GM12878 (cell line): ENCODE results near the gene LNPK.

Experiments
- BRCA1 ChIP-seq: IDR thresholded peaks from 2 replicates; pipeline ENCODE4 v1.6.1; 2011; ENCODE audit warnings: low read depth, low read length, improper control_type of control experiment
- ETV6 ChIP-seq, 2 experiments: fragments of 450-650 bp in 1 of 2; IDR thresholded peaks in 1 of 2; conservative IDR thresholded peaks in 1 of 2; 2 replicates each; pipeline ENCODE4 v1.6.1; 2014; ENCODE audit warnings: antibody characterized with exemption in 1 of 2, borderline replicate concordance in 1 of 2, low read depth in 1 of 2, mild to moderate bottlenecking in 1 of 2, moderate library complexity in 1 of 2
- EZH2 ChIP-seq: IDR thresholded peaks from 2 replicates; pipeline ENCODE4 v1.6.1; 2012; ENCODE audit warnings: low read depth, mild to moderate bottlenecking, control low read depth, inconsistent platforms, low read length, borderline replicate concordance; ENCODE audit not compliant: control insufficient read depth
- TF ChIP-seq, protein P1 (sequence below), 3 experiments: IDR thresholded peaks in 2 of 3; conservative IDR thresholded peaks in 1 of 3; 2 replicates each; pipeline ENCODE4 v1.5.1; 2011; ENCODE audit warnings: low read depth in 3 of 3, low read length in 3 of 3, mild to moderate bottlenecking in 3 of 3, control low read depth in 2 of 3, moderate library complexity in 2 of 3, inconsistent platforms in 1 of 3, mixed read lengths in 1 of 3; ENCODE audit not compliant: control insufficient read depth in 2 of 3, insufficient read depth in 1 of 3; ENCODE audit errors: extremely low read depth in 1 of 3

DNA sequence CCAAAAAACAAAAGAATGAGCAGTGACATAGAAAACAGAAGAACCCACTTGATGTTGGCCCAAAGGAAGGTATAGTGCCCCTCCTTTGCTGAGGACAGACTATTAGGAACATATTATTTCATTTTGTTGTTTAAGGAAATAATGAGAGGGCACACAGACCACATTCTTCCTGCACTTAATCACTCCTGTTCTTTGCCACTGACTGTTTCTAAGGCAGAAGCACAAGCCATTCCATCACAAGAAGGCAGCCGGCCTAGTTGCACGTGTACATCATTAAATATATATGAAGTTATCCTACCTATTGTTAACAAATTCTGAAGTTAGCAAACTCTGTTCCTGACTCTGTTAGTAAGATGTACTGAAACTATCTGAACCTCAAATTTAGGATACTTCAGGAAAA lies 110.0 kb downstream of the LNPK start:
- TF ChIP-seq, protein P1, sequence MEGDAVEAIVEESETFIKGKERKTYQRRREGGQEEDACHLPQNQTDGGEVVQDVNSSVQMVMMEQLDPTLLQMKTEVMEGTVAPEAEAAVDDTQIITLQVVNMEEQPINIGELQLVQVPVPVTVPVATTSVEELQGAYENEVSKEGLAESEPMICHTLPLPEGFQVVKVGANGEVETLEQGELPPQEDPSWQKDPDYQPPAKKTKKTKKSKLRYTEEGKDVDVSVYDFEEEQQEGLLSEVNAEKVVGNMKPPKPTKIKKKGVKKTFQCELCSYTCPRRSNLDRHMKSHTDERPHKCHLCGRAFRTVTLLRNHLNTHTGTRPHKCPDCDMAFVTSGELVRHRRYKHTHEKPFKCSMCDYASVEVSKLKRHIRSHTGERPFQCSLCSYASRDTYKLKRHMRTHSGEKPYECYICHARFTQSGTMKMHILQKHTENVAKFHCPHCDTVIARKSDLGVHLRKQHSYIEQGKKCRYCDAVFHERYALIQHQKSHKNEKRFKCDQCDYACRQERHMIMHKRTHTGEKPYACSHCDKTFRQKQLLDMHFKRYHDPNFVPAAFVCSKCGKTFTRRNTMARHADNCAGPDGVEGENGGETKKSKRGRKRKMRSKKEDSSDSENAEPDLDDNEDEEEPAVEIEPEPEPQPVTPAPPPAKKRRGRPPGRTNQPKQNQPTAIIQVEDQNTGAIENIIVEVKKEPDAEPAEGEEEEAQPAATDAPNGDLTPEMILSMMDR (IDR thresholded peaks at IDR 0.05 in 2 of 3, conservative IDR thresholded peaks at IDR 0.05 in 1 of 3; ENCODE audit: control insufficient read depth in 2 of 3, extremely low read depth in 1 of 3, insufficient read depth in 1 of 3, low read depth in 3 of 3, low read length in 3 of 3): no peak
- TF ChIP-seq BRCA1 (no peak), EZH2 (no peak), ETV6 (conservative IDR thresholded peaks at IDR 0.05 in 1 of 2, IDR thresholded peaks at IDR 0.05 in 1 of 2; ENCODE audit: borderline replicate concordance in 1 of 2, low read depth in 1 of 2) (no peak)
